Jurkat, Clone E6-1 (cell line): Measurements from ENCODE around the gene TMEM245.

Experiments used
- DNase-seq: peaks from one replicate; pipeline ENCODE4 v3.0.0-alpha.2; 2011; ENCODE audit warnings: low read depth, low spot score
- H3K4me3 ChIP-seq: 2 replicates; pipeline ENCODE4 v1.5.1; 2011; ENCODE audit warnings: mild to moderate bottlenecking, low read length, control low read depth, moderate library complexity

TMEM245 gene

DNA sequence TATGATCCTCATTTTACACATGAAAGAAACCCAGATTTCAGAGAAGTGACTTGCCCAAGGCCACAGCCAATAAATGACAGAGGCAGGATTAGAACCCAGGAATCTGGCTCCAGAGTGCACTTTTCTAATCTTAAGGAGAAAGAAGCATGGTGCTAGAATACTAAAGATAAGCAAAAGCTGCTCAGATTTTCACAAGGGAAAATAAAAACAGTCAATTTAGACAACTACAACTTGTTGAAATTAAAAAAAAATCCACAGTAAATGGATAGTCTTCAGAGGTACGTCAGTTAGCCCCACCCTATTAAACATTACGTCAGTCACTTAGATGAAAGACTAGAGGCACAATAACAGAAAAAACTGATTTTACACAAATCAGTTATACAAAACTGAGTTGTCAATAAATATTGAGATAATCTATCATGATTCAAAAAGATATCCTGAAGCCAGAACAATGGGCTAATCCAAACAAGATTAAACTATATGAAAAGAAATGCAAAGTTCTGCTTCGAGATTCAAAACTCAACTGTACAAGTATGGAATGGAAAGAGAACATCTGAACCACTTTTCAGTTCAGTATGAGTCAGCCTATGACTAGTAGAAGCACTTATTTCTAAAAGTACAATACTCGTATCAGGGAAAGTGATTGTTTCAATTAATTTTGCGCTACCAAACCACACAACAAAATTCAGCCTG lies 9.3 kb downstream of the TMEM245 start:
- no peak for DNase-seq
- H3K4me3 ChIP-seq: no peak overlapping the region

- DNase-seq: no peak
- H3K4me3 ChIP-seq: no peak overlapping the region
Measured at GRCh38 chr9:109109967-109110328, 9.8 kb downstream of the TMEM245 start.

GRCh38 chr9:109108318-109108717 lies 11.4 kb downstream of the TMEM245 start:
- H3K4me3 ChIP-seq: no peak overlapping the region
- DNase-seq: no peak

GRCh38 chr9:109107402-109108240 lies 12.1 kb downstream of the TMEM245 start:
- H3K4me3 ChIP-seq: no peak overlapping the region
- DNase-seq: no peak

DNA sequence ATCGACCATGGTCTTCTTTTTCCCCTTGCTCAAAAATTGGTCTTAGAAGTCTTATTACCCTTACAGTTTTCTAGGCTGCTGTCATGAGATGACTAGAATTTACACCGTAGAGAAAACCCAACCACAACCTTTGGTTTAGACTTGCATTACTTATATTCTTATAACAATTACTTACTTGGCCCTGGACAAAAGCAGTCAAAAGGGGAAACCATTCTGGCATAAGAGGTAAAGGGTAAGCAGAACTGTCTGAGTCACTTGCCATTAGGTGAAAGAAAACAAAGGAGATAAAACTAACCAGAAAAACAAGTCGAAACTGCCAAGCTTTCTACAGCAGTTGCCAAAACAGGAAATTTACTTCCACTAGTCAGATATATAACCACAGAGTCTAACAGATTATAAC lies 17.9 kb downstream of the TMEM245 start:
- DNase-seq: peak; percentile 71
- peak overlapping the region; percentile 35 for H3K4me3 ChIP-seq

DNA sequence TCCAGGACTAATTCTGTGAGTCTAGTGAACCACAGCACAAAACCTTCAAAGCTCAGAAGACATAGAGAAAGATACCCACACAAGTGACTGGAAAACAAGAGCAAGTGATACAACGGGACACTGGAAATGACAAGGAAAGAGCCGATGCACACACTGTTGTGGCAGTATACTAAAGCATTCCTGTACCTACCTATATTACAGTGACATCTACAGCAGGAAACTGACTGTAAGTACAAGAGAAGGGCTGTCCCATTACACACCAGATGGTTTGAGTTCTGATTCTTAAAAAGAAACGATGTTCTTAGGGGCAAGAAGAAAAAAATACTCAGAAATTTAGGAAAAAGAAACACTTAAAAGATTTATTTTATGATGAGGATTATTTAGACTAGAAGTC lies 18.5 kb downstream of the TMEM245 start:
- DNase-seq: no peak
- H3K4me3 ChIP-seq: peak overlapping the region; percentile 35; the same call in 1 of the 2 replicates

- no peak for DNase-seq
- no peak overlapping the region; the same call in 1 of the 2 replicates for H3K4me3 ChIP-seq
Measured at GRCh38 chr9:109100543-109101201, 19.1 kb downstream of the TMEM245 start.

DNA sequence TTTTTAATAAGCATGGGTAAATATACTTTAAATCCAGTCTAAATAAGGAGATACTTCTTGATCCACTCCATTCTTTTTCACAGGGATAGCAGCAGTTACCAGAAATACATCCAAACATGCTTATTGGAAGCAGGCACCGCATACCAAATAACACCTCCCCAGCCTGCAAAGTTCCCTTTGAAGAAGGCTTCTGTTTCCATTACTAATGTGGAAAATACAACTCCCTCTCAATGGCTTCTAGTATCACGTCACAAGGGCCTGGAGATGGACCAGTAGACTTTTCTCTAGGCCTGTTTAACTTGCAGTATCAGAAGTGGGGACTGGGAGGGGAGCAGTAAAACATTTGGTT lies 20.8 kb downstream of the TMEM245 start:
- DNase-seq: no peak
- H3K4me3 ChIP-seq: no peak overlapping the region

DNA sequence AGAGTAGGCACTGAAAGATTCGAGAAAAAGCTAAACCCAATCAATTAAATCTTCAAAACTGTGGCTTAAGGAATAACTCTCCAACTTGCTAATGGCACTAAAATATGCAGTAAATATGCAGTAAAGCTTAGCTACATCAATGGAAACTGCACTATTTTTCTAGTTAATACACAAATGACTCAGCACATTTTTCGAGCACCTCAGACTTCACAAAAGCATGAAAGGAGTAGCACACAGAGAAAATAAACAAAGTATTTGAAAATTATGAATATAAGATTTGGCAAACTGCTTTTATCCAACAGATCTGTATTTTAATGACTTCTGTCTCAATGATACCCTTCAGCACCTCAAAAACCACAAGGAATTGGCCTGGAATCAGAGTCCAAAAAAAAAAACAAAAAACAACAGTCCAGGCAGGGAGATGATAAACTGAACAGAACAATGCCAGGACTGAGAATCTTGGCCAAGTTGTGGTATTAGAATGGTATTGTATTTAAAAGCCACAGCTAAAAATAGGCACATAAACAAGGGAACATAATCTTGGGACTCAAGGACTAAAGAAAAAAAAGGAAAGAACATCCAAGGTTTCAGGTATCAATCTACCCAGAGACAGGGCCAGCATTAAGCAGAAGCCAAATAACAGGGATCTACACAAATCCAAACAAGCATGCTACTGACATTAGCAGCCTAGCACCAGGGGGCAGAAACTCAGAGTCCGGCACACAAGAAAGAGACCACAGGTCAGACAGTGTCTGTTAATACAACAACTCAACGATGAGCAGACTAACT lies 21.4 kb downstream of the TMEM245 start:
- no peak overlapping the region for H3K4me3 ChIP-seq
- DNase-seq: no peak

GRCh38 chr9:109097146-109097545 lies 22.6 kb downstream of the TMEM245 start:
- peak; percentile 64 for DNase-seq
- no peak overlapping the region for H3K4me3 ChIP-seq

DNA sequence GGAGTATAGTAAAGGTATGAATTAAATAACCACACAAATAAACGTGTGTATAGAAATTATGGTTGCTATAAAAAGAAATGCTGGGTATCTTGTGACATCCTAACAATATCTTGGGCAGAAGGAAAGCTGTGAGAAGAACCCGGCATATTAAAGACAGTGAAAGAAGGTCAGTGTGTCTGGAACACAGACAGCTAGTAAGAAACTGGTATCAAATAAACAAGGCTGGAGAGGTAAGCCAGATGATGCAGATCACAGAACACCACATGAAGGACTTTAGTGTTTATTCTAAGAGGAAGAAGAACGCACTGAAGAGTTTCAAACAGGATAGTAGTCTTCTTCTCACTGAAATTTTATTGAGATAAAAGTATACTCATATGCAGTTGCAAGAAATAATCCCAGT lies 24.4 kb downstream of the TMEM245 start:
- no peak for DNase-seq
- no peak overlapping the region for H3K4me3 ChIP-seq

DNA sequence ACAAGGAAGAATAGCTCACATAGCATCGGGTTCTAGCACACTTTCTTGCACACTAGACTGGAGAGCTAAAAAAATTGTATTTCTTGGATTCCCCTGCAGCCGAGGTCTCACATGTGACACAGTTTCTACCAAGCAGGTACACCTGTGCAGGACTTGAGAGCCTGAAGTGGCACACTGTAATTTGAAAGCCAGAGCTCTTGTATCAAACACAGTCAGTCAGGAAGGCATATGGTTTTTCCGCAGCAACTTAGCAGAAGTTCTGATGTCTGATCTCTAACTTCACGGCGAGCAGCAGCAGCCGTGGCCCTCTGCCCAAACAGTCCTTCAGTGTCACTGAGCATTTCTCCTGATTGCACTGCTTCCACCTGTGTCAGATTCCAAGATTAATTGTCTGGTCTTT lies 25.5 kb downstream of the TMEM245 start:
- DNase-seq: no peak
- H3K4me3 ChIP-seq: no peak overlapping the region

DNA sequence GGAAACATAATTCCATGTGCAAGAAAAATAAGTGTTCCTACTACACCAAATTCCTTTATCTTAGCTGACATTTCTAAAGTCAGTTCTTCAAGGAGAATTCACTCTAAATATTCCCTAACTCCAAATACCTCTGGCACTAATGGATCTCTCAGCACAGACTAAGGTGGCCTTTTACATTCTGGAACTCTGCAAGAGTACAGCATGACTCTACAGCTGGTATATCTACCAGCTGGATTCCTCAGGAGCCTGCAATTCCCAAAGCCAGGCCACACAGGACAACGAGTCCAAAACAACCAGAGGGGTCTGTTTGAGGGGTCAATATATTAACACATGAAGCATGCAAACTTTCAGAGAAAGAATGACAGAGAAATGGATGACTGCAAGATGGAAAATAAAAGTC lies 27.2 kb downstream of the TMEM245 start:
- no peak for DNase-seq

GRCh38 chr9:109092051-109092580 lies 27.6 kb downstream of the TMEM245 start:
- no peak for DNase-seq
- no peak overlapping the region for H3K4me3 ChIP-seq

More for the DNA sequence above, 27.2 kb downstream of the TMEM245 start:
- no peak overlapping the region for H3K4me3 ChIP-seq

GRCh38 chr9:109088221-109088620 lies 31.5 kb downstream of the TMEM245 start:
- DNase-seq: no peak
- no peak overlapping the region for H3K4me3 ChIP-seq

GRCh38 chr9:109087795-109088194 lies 32.0 kb downstream of the TMEM245 start:
- no peak for DNase-seq
- no peak overlapping the region for H3K4me3 ChIP-seq

DNA sequence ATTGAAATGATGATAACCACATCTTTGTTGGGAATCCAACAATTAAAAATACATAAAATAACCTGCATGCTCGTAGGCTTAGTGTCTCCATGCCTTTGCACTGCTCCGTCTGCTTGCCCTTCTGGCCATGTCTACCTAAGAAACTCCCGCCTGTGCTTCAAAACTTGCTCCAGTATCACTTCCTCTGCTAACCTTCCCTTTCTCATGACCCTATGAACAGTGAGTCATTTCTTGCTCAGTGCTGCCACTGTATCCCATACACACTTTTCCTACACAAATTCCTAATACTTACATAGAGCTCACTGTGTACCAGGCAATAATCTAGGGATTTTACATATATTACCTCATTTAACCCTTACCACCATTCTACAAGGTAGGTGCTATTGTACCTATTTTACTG lies 33.5 kb downstream of the TMEM245 start:
- DNase-seq: no peak
- H3K4me3 ChIP-seq: no peak overlapping the region

DNA sequence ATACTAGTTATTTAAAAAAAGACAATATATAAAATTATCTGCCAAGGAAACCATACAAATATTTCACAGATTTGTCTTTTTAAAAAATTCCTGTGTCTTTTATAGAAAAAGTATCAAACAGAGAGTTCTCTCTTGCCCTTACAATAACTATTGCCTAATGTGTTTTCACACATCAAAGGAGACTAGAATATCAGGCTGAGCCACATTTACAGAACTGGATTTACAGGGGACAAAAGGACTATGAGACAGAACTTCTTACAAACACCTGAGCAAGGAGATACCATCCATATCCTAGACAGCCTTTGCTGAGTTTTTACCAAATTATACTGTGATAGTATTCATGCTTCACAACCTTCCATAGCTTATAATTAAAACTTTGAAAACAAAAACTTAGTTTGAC lies 34.2 kb downstream of the TMEM245 start:
- H3K4me3 ChIP-seq: no peak overlapping the region
- DNase-seq: no peak

GRCh38 chr9:109083813-109084405 lies 35.8 kb downstream of the TMEM245 start:
- H3K4me3 ChIP-seq: no peak overlapping the region
- DNase-seq: no peak
